Hepatocyte (in vitro differentiated cells): ENCODE results near the gene ZNF737. TPM values are rescaled to one million over a fixed set of nuclear protein-coding genes. Genes with fewer than 3 reads are reported as not detected.
"Not testable (repeated sequence)": the region's sequence is repeated elsewhere in the genome, so short reads cannot be mapped to it uniquely, and the experiment has no call there.

Experiments used
- DNase-seq: peaks from one replicate; pipeline ENCODE4 v3.0.0-alpha.2; 2016; ENCODE audit warnings: low spot score
- H2AFZ ChIP-seq: fragments of 200-600 bp; sonication (generic); 2 replicates; pipeline ENCODE4 v1.6.0; 2016; ENCODE audit warnings: antibody characterized with exemption, mild to moderate bottlenecking
- H3K27ac ChIP-seq: fragments of 200-600 bp; sonication (generic); 2 replicates; pipeline ENCODE4 v1.5.1; 2016; ENCODE audit warnings: mild to moderate bottlenecking
- H3K27me3 ChIP-seq: fragments of 200-600 bp; sonication (generic); 2 replicates; pipeline ENCODE4 v1.6.1; 2016
- H3K36me3 ChIP-seq: fragments of 200-600 bp; sonication (generic); replicated peaks from 2 replicates; pipeline ENCODE4 v1.5.1; 2016; ENCODE audit warnings: low read depth; ENCODE audit not compliant: insufficient read depth
- H3K4me1 ChIP-seq: fragments of 200-600 bp; sonication (generic); 2 replicates; pipeline ENCODE4 v1.5.1; 2016; ENCODE audit warnings: mild to moderate bottlenecking, moderate library complexity; ENCODE audit not compliant: insufficient read depth
- H3K4me2 ChIP-seq: fragments of 200-600 bp; sonication (generic); 2 replicates; pipeline ENCODE4 v1.6.0; 2016
- H3K4me3 ChIP-seq: fragments of 200-600 bp; sonication (generic); 2 replicates; pipeline ENCODE4 v1.5.1; 2016; ENCODE audit warnings: mild to moderate bottlenecking
- H3K79me2 ChIP-seq: fragments of 200-600 bp; sonication (generic); 2 replicates; pipeline ENCODE4 v1.6.0; 2017; ENCODE audit warnings: mild to moderate bottlenecking
- H3K9me2 ChIP-seq: fragments of 200-600 bp; sonication (generic); replicated peaks from 2 replicates; pipeline ENCODE4 v1.6.0; 2017; ENCODE audit warnings: mild to moderate bottlenecking; ENCODE audit not compliant: insufficient read depth
- H3K9me3 ChIP-seq: fragments of 200-600 bp; sonication (generic); 2 replicates; pipeline ENCODE4 v1.5.1; 2016; ENCODE audit warnings: low read depth, mild to moderate bottlenecking
- H4K20me1 ChIP-seq: fragments of 200-600 bp; sonication (generic); 2 replicates; pipeline ENCODE4 v1.6.0; 2016; ENCODE audit warnings: mild to moderate bottlenecking; ENCODE audit not compliant: insufficient read depth, poor library complexity, severe bottlenecking
- CTCF ChIP-seq: fragments of 200-600 bp; sonication (generic); IDR thresholded peaks from 2 replicates; pipeline ENCODE4 v1.5.1; 2016; ENCODE audit warnings: antibody characterized with exemption, mild to moderate bottlenecking; ENCODE audit not compliant: poor library complexity
- EZH2 ChIP-seq: fragments of 200-600 bp; sonication (generic); IDR thresholded peaks from 2 replicates; pipeline ENCODE4 v1.6.1; 2016; ENCODE audit warnings: antibody characterized with exemption, mild to moderate bottlenecking, borderline replicate concordance
- EZH2phosphoT487 ChIP-seq: fragments of 200-600 bp; sonication (generic); IDR thresholded peaks from one replicate; pipeline ENCODE4 v1.6.1; 2018; ENCODE audit warnings: antibody characterized with exemption, mild to moderate bottlenecking, low read depth, moderate library complexity; ENCODE audit not compliant: unreplicated experiment, severe bottlenecking
- WGBS: methylation state at CpG from one replicate; pipeline ENCODE4 v1.1.6; 2016; ENCODE audit warnings: low lambda C conversion rate; ENCODE audit errors: missing lambda C conversion rate; 5-methylcytosine and 5-hydroxymethylcytosine counted together
- polyA plus RNA-seq: library from polyadenylated mRNA; unstranded; fragments of >200 nt; fragmentation: Nextera tagmentation; extraction: Ambion mirVana; gene quantifications from 2 replicates; pipeline ENCODE4 v1.2.1, GENCODE V29; 2016
- total RNA-seq: library from RNA; depleted of rRNA; stranded (reverse); fragments of >200 nt; gene quantifications from 2 replicates; pipeline ENCODE4 v1.2.3, GENCODE V29; 2014

Gene ZNF737
- total and polyA plus RNA-seq, 2 experiments from 2014 or later, result 9.9 to 28.2 TPM

- H3K27ac ChIP-seq, result no peak overlapping the region
- no peaks in the 10 kb centered on the region for H3K27me3 ChIP-seq
- H4K20me1 ChIP-seq, result no peaks in the 10 kb centered on the region
- no peak for TF ChIP-seq EZH2phosphoT487
- no peak for TF ChIP-seq EZH2
- TF ChIP-seq CTCF, result no peak
- H2AFZ ChIP-seq, result no peak overlapping the region
- no peak overlapping the region for H3K4me2 ChIP-seq
- H3K4me1 ChIP-seq, result no peaks in the 10 kb centered on the region
- no peak for DNase-seq
- H3K9me2 ChIP-seq, result no peaks in the 10 kb centered on the region
- no peaks in the 10 kb centered on the region for H3K9me3 ChIP-seq
- H3K36me3 ChIP-seq, result no peaks in the 10 kb centered on the region
- WGBS, result 97% methylated on average over 1 of the region's 1 CpG
- H3K4me3 ChIP-seq, result no peak overlapping the region
- H3K79me2 ChIP-seq, result no peaks in the 10 kb centered on the region
These were observed 42.4 kb upstream of the ZNF737 start for GRCh38 chr19:20607943-20608342.

GRCh38 chr19:20558571-20558970 is 7.0 kb downstream of the ZNF737 start:
- no peaks in the 10 kb centered on the region for H3K27me3 ChIP-seq
- no peak overlapping the region for H3K4me3 ChIP-seq
- no peaks in the 10 kb centered on the region for H3K9me2 ChIP-seq
- DNase-seq, result no peak
- peaks cover 93% of the 10 kb centered on the region for H3K79me2 ChIP-seq
- peaks cover 30% of the 10 kb centered on the region for H3K36me3 ChIP-seq
- no peaks in the 10 kb centered on the region for H3K4me1 ChIP-seq
- H4K20me1 ChIP-seq, result no peaks in the 10 kb centered on the region
- peaks cover 54% of the 10 kb centered on the region for H3K9me3 ChIP-seq
- no peak for TF ChIP-seq EZH2
- TF ChIP-seq CTCF, result no peak
- no peak for TF ChIP-seq EZH2phosphoT487
- no peak overlapping the region for H3K27ac ChIP-seq
- no peak overlapping the region for H3K4me2 ChIP-seq
- no peak overlapping the region for H2AFZ ChIP-seq

- no peak overlapping the region for H3K27ac ChIP-seq
- no peaks in the 10 kb centered on the region for H3K4me1 ChIP-seq
- no peaks in the 10 kb centered on the region for H4K20me1 ChIP-seq
- DNase-seq, result no peak
- H3K79me2 ChIP-seq, result peaks cover 89% of the 10 kb centered on the region
- no peak overlapping the region for H3K4me3 ChIP-seq
- peaks cover 33% of the 10 kb centered on the region for H3K36me3 ChIP-seq
- no peak overlapping the region for H3K4me2 ChIP-seq
- H3K27me3 ChIP-seq, result no peaks in the 10 kb centered on the region
- 83% methylated on average over 4 of the region's 4 CpGs for WGBS
- H3K9me2 ChIP-seq, result no peaks in the 10 kb centered on the region
- TF ChIP-seq EZH2phosphoT487, result no peak
- TF ChIP-seq CTCF, result no peak
- TF ChIP-seq EZH2, result no peak
- H3K9me3 ChIP-seq, result peaks cover 56% of the 10 kb centered on the region
- no peak overlapping the region for H2AFZ ChIP-seq
These were observed 7.6 kb downstream of the ZNF737 start for GRCh38 chr19:20558011-20558410.

- Histone ChIP-seq H3K4me3 (peak overlapping the region; percentile 21), H3K9me3 (peaks cover 94% of the 10 kb centered on the region), H3K36me3 (peaks cover 60% of the 10 kb centered on the region)
- not testable (repeated sequence) for H4K20me1 ChIP-seq, H3K79me2 ChIP-seq, H3K27ac ChIP-seq, H3K9me2 ChIP-seq, H3K27me3 ChIP-seq, DNase-seq, H3K4me2 ChIP-seq, H3K4me1 ChIP-seq, H2AFZ ChIP-seq
- 97% methylated on average over 7 of the region's 7 CpGs for WGBS
These were observed 20.8 kb downstream of the ZNF737 start for GRCh38 chr19:20544667-20545333.

GRCh38 chr19:20530303-20530702 is 35.3 kb downstream of the ZNF737 start:
- not testable (repeated sequence) for H3K27ac ChIP-seq, H2AFZ ChIP-seq, H3K4me2 ChIP-seq, H3K36me3 ChIP-seq, H3K4me3 ChIP-seq, H3K79me2 ChIP-seq, H3K9me3 ChIP-seq, H4K20me1 ChIP-seq, H3K4me1 ChIP-seq, DNase-seq, H3K27me3 ChIP-seq, H3K9me2 ChIP-seq
- WGBS, result no CpG with 5 or more reads among the region's 29 CpGs
